Karpas-422 (cell line): ENCODE measurements around the gene YWHAH. TPM values are rescaled to one million over a fixed set of nuclear protein-coding genes. Genes with fewer than 3 reads are reported as not detected.

Experiments
- DNase-seq: peaks from one replicate; pipeline ENCODE4 v3.0.0-alpha.2; 2015
- H2AFZ ChIP-seq: fragments of 200-600 bp; sonication (generic); 2 replicates; pipeline ENCODE4 v1.6.1; 2014; ENCODE audit warnings: antibody characterized with exemption, low read length, mixed read lengths
- H3K27ac ChIP-seq: fragments of 200-600 bp; sonication (generic); 2 replicates; pipeline ENCODE4 v1.5.1; 2014; ENCODE audit warnings: mild to moderate bottlenecking, low read length, moderate library complexity
- H3K27me3 ChIP-seq: fragments of 200-600 bp; sonication (generic); 2 replicates; pipeline ENCODE4 v1.6.1; 2014; ENCODE audit warnings: low read length, mixed read lengths
- H3K36me3 ChIP-seq: fragments of 200-600 bp; sonication (generic); 2 replicates; pipeline ENCODE4 v1.6.1; 2014; ENCODE audit warnings: low read length, mixed read lengths; ENCODE audit not compliant: insufficient read depth
- H3K4me1 ChIP-seq: fragments of 200-600 bp; sonication (generic); 2 replicates; pipeline ENCODE4 v1.6.1; 2014; ENCODE audit warnings: mild to moderate bottlenecking, low read length, mixed read lengths
- H3K4me2 ChIP-seq: fragments of 200-600 bp; sonication (generic); 2 replicates; pipeline ENCODE4 v1.6.1; 2014; ENCODE audit warnings: low read length, low read depth, mild to moderate bottlenecking; ENCODE audit not compliant: poor library complexity, severe bottlenecking
- H3K4me3 ChIP-seq: fragments of 200-600 bp; sonication (generic); 2 replicates; pipeline ENCODE4 v1.5.1; 2014; ENCODE audit warnings: mild to moderate bottlenecking, antibody characterized with exemption, low read length, mixed read lengths
- H3K79me2 ChIP-seq: fragments of 200-600 bp; sonication (generic); 2 replicates; pipeline ENCODE4 v1.6.1; 2014; ENCODE audit warnings: mild to moderate bottlenecking, low read length, mixed read lengths
- H3K9ac ChIP-seq: fragments of 200-600 bp; sonication (generic); 2 replicates; pipeline ENCODE4 v1.6.0; 2014; ENCODE audit warnings: low read length
- H3K9me2 ChIP-seq: fragments of 200-600 bp; sonication (generic), shearing (Covaris generic); replicated peaks from 2 replicates; pipeline ENCODE4 v1.6.0; 2014; ENCODE audit warnings: mild to moderate bottlenecking, low read length, moderate library complexity; ENCODE audit not compliant: insufficient read depth
- H3K9me3 ChIP-seq: fragments of 300-700, 200-600 bp; sonication (generic); 2 replicates; pipeline ENCODE4 v1.6.1; 2014; ENCODE audit warnings: low read length, mixed read lengths
- H4K20me1 ChIP-seq: fragments of 200-600 bp; sonication (generic); 2 replicates; pipeline ENCODE4 v1.6.1; 2014; ENCODE audit warnings: mild to moderate bottlenecking, antibody characterized with exemption, low read length, low read depth; ENCODE audit not compliant: insufficient read depth
- total RNA-seq: library from RNA; depleted of rRNA; stranded (reverse); fragments of >200 nt; shearing (Covaris generic); gene quantifications from 2 replicates; pipeline ENCODE4 v1.2.3, GENCODE V29; 2014; ENCODE audit warnings: low replicate concordance; rRNA removed

Gene YWHAH
- total RNA-seq: 38.5 and 51.7 TPM in 2 replicates

DNA sequence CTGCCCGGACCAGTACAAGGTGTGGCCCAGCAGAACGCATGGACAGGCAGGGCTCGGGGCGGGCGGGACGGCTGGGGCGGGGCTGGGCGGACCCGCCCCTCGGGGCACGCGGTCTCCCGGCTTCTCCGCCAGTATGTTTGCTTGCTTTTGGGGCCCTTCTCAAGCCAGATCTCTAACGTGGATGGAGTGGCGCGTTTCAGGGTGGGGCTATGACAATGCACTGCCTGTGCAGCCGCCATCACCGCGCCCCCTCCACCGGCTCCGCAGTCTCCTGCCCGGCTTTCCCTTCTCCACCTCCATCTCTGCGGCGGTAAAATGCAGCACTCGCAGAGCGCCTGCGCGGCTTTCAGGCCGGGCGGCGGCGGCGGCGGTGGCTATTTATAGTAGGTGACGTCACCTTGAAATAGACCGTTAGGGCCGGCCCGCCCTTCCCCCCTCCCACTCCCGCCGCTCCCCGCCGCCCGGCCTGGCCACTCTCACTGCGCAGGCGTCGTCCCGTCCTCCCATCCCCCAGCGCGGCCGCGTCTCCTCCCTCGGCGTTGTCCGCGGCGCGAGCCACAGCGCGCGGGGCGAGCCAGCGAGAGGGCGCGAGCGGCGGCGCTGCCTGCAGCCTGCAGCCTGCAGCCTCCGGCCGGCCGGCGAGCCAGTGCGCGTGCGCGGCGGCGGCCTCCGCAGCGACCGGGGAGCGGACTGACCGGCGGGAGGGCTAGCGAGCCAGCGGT lies at the start of gene YWHAH:
Gene YWHAH, plus strand, starts transcription at position 558 of the 722 bp plus-strand sequence. CDS start 199 bp downstream, outside the sequence.
- H2AFZ ChIP-seq: peak within 1 kb of the TSS; percentile 94
- H3K4me3 ChIP-seq: peak within 1 kb of the TSS; percentile 81
- H3K9me3 ChIP-seq: no peaks in the 10 kb centered on the region
- peaks cover 44% of the 10 kb centered on the region for H3K79me2 ChIP-seq
- peak; percentile 97 for DNase-seq
- H4K20me1 ChIP-seq: no peaks in the 10 kb centered on the region
- peaks cover 10% of the 10 kb centered on the region; the same call in 1 of the 2 replicates for H3K36me3 ChIP-seq
- H3K4me1 ChIP-seq: peaks cover 29% of the 10 kb centered on the region
- no peaks in the 10 kb centered on the region for H3K27me3 ChIP-seq
- peak within 1 kb of the TSS; percentile 81 for H3K9ac ChIP-seq
- H3K4me2 ChIP-seq: peak within 1 kb of the TSS; percentile 86
- H3K9me2 ChIP-seq: no peaks in the 10 kb centered on the region
- peak within 1 kb of the TSS; percentile 69 for H3K27ac ChIP-seq

DNA sequence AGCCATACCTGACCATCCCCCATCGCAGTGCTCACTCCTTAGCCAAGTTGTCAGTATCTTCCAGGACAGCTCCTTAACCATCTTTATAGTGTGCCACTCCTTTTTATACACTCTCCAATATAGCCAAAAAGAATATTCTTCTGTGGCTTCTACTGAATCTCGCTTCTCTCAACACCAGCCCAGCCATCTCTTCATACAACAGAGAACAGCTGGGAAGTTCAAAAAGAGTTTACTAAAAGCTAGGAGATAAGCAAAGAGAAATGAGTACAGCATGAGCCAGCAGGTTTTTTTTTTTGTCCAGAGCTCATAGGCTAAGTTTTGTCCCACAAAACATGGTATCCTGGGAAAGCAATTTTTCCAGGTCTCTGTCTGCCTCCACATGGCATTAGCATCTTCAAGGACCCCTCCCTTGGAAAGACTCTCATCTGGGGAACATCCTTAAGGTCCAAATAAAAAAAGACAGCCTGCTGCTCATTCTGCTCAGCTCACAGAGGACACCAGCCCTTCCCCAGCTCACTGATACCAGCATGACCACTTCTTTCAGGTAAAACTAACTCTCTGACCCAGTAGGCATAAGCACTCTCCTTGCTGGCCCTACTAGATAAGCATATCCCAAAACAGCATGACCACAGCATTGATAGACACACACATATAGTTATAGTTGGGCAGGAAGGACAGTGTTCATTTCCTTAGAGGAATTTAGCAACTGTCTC lies 48.8 kb upstream of the YWHAH start:
- H3K27me3 ChIP-seq: no peaks in the 10 kb centered on the region
- peaks cover 25% of the 10 kb centered on the region; the same call in 1 of the 2 replicates for H3K36me3 ChIP-seq
- H3K4me2 ChIP-seq: no peak overlapping the region
- no peaks in the 10 kb centered on the region for H3K9me3 ChIP-seq
- no peaks in the 10 kb centered on the region for H4K20me1 ChIP-seq
- H3K79me2 ChIP-seq: no peaks in the 10 kb centered on the region
- H3K4me3 ChIP-seq: no peak overlapping the region
- no peaks in the 10 kb centered on the region for H3K9me2 ChIP-seq
- no peak overlapping the region for H2AFZ ChIP-seq
- H3K27ac ChIP-seq: no peak overlapping the region
- no peak overlapping the region for H3K9ac ChIP-seq
- H3K4me1 ChIP-seq: no peaks in the 10 kb centered on the region
- DNase-seq: no peak

DNA sequence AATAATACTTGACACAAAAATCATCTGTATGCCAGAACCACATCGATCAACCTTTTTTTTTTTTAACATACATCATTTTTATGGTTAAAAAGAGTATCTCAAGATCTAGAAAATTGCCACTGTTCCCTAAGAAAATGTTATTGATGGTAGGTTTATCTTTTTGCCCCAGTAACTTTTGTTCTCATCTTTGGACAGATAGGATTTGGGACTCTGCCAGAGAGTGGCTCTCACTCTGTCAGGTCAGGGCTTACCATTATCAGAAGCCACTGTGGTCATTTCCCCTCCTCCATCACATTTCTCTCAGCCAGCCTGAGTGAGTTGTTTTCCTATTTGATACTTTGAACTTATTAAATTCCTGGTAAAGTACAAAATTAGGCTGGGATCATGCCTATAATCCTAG lies 47.9 kb upstream of the YWHAH start:
- H2AFZ ChIP-seq: no peak overlapping the region
- DNase-seq: no peak
- H3K4me3 ChIP-seq: no peak overlapping the region
- H3K4me1 ChIP-seq: no peaks in the 10 kb centered on the region
- H3K9ac ChIP-seq: no peak overlapping the region
- H3K4me2 ChIP-seq: no peak overlapping the region
- no peaks in the 10 kb centered on the region for H3K9me3 ChIP-seq
- H3K36me3 ChIP-seq: peaks cover 25% of the 10 kb centered on the region; the same call in 1 of the 2 replicates
- no peak overlapping the region for H3K27ac ChIP-seq
- no peaks in the 10 kb centered on the region for H4K20me1 ChIP-seq
- H3K79me2 ChIP-seq: no peaks in the 10 kb centered on the region
- no peaks in the 10 kb centered on the region for H3K27me3 ChIP-seq
- H3K9me2 ChIP-seq: no peaks in the 10 kb centered on the region

DNA sequence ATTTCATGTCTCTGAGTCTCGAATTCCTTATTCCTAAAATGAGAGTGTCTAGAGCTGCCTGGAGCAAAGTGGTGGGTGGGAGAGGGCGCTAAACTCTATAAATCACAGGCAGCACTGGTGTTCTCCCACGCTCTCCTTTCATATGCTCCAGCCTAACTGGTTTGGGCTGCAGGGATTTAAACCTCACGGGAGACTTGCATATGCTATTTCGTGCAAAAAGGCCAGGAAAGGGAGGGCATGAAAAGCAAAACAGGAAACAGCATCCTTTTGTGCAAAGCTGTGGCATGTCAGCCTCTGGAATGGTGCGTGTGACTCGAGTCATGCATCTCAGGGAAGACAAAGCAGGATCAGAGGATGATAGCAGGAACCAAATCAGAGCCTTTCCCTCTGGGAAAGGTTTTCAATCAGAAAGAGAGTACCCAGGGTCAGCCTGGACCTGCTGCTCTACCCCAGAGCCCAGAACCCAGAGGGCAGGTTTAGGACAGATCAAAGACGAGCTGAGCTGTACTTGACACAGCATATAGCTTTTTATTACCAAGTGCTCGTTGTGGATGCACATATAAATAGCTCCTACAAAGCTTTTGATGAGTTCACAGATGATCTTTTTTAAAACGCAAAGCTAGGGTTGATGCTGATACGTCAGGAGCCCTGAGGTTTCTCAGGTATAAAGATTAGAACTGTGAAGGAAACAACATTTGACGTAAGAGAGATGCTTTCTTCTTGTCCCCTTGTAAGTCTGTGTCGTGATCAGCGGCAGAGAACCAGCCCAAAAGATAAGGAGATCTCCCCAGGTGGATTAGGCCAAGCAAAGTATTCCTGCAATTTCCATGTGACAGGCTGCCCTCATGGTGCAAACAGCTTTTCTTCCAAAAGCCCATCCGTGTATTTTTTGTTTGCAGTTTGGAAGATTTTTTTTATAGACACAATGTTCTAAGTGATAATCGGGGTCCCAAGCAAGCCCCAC lies 46.2 kb upstream of the YWHAH start:
- Histone ChIP-seq H3K79me2 (no peaks in the 10 kb centered on the region), H3K9me2 (no peaks in the 10 kb centered on the region), H3K9ac (no peak overlapping the region), H4K20me1 (no peaks in the 10 kb centered on the region), H3K27ac (no peak overlapping the region), H3K36me3 (peaks cover 25% of the 10 kb centered on the region; the same call in 1 of the 2 replicates), H2AFZ (no peak overlapping the region), H3K4me2 (no peak overlapping the region), H3K9me3 (no peaks in the 10 kb centered on the region), H3K4me3 (no peak overlapping the region), H3K27me3 (no peaks in the 10 kb centered on the region), H3K4me1 (no peaks in the 10 kb centered on the region)
- DNase-seq: no peak

DNA sequence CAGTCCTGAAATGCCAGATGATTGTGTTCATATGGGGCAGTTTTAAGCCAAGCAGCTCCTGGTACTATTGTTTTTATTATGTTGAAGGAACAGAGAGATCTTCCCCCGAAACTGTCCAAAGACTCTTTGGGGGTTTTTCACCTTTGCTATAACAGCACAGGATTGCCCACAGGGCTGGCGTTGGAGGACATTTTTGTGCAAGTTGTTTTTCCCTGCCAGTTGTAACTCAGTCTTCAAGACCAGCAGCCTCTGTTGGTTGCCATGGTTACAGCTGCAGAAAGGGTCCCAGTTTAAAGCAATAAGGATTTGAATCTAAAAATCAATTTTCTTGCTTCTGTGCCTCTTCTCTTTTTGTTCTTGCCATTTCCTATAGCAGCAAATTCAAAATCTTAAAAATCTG lies 45.4 kb upstream of the YWHAH start:
- Histone ChIP-seq H3K4me2 (no peak overlapping the region), H3K4me1 (no peaks in the 10 kb centered on the region), H3K27me3 (no peaks in the 10 kb centered on the region), H3K9me2 (no peaks in the 10 kb centered on the region), H3K79me2 (no peaks in the 10 kb centered on the region), H3K9ac (no peak overlapping the region), H4K20me1 (no peaks in the 10 kb centered on the region), H2AFZ (no peak overlapping the region), H3K27ac (no peak overlapping the region), H3K36me3 (peaks cover 19% of the 10 kb centered on the region; the same call in 1 of the 2 replicates), H3K9me3 (no peaks in the 10 kb centered on the region), H3K4me3 (no peak overlapping the region)
- no peak for DNase-seq

DNA sequence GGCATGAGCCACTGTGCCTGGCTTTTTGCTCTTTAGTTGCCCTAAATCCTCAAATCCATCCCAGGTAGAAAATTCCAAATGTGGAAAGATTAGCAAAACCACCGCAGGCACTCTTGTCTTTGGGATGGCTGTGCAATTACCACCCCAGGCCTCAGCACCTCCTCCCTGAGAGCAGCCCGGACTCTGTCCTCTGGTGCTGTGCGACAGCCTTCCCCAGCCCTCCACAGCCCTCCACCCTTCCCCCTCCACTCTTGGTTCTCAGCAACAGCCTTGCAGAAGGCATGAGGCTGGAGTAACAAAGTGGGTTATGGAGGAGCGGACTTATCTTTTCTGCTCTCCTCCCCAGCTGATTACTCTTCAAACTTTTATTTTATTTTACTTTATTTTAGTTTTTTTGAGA lies 44.7 kb upstream of the YWHAH start:
- peaks cover 14% of the 10 kb centered on the region; the same call in 1 of the 2 replicates for H3K36me3 ChIP-seq
- H3K27ac ChIP-seq: no peak overlapping the region
- H3K4me2 ChIP-seq: no peak overlapping the region
- H3K9ac ChIP-seq: no peak overlapping the region
- H2AFZ ChIP-seq: no peak overlapping the region
- no peaks in the 10 kb centered on the region for H3K79me2 ChIP-seq
- no peaks in the 10 kb centered on the region for H3K4me1 ChIP-seq
- no peaks in the 10 kb centered on the region for H3K27me3 ChIP-seq
- H3K9me2 ChIP-seq: no peaks in the 10 kb centered on the region
- DNase-seq: no peak
- H3K9me3 ChIP-seq: no peaks in the 10 kb centered on the region
- H3K4me3 ChIP-seq: no peak overlapping the region
- no peaks in the 10 kb centered on the region for H4K20me1 ChIP-seq

DNA sequence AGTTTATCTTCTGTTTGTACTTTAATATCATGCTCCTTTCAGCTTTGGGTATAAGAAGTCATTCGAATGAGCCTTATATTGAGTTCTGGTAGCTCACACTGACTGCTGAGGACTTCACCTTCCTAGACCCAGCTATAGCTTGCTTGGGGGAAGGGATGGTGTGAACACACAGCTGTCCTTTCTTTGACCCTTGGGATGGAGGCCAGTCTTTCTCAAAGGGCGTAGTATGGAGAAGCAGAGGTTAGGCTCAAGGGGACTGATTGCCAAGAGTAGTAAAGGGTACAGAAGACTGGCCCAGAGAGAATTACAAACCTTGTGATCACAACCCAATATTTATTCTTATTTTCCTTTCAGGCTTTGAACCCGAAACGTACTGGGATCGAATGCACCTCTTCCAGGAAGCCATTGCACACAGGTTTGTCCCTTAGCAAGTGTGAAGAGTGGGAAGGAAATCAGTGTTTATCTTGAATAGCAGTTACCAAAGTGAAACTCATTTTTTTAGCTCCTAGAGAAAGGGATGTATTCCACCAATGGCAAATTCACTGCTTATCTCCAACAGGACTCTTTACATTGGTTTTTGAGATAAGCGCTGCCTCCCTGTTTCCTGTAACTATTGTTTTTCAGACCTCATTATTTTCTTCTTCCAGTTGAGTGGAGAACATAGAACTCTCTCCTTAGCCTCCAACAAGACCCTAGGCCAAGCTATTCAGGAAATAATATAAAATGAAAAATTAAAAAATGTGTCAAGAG lies 42.8 kb upstream of the YWHAH start:
- no peaks in the 10 kb centered on the region for H3K79me2 ChIP-seq
- peaks cover 1% of the 10 kb centered on the region; the same call in 1 of the 2 replicates for H3K36me3 ChIP-seq
- H3K9me3 ChIP-seq: no peaks in the 10 kb centered on the region
- H3K4me1 ChIP-seq: no peaks in the 10 kb centered on the region
- no peaks in the 10 kb centered on the region for H3K9me2 ChIP-seq
- no peak overlapping the region for H3K9ac ChIP-seq
- H2AFZ ChIP-seq: no peak overlapping the region
- H4K20me1 ChIP-seq: no peaks in the 10 kb centered on the region
- H3K4me3 ChIP-seq: no peak overlapping the region
- no peaks in the 10 kb centered on the region for H3K27me3 ChIP-seq
- no peak for DNase-seq
- H3K27ac ChIP-seq: no peak overlapping the region
- no peak overlapping the region for H3K4me2 ChIP-seq
